Measurements from ENCODE around the gene TMEM39A. TPM values are rescaled to one million over a fixed set of nuclear protein-coding genes. Genes with fewer than 3 reads are reported as not detected.
A peak's percentile ranks its signal among the peaks of the same experiment; 100 is the strongest.

The TMEM39A gene
- 29.2 TPM for total RNA-seq (2013)
- polyA plus RNA-seq (10 to 100 TPM in 2 of 3 donors, 1 to 10 TPM in 1; 9.6 to 12.2 (median 11.6) TPM), polyA minus RNA-seq (56.0 and 64.4 TPM in 2 replicates), total RNA-seq (17.1 to 47.3 (median 31.1) reads per million in 11 experiments)

GRCh38 chr3:119463171-119464169 is at the start of gene TMEM39A:
TSS of gene TMEM39A (minus strand) at chr3:119463615. CDS start at chr3:119462074, 1,541 bp downstream.
- Histone ChIP-seq H3K4me1 (ENCODE audit: control insufficient read depth in 1 of 2, insufficient read depth in 2 of 2, low read length in 2 of 2) (peaks cover 33 to 42% of the 10 kb centered on the region in 2 donors), H3K4me2 (replicated peaks; ENCODE audit: extremely low read depth, low read length, poor library complexity, severe bottlenecking) (peak within 1 kb of the TSS; percentile 72), H3K27ac (ENCODE audit: low read depth in 1 of 2, low read length in 2 of 2) (peak within 1 kb of the TSS; percentile 82 to 96), H4K20me1 (ENCODE audit: insufficient read depth, low read length) (no peaks in the 10 kb centered on the region), H3K9ac (ENCODE audit: insufficient read depth, low read length, poor library complexity, severe bottlenecking) (peak within 1 kb of the TSS; percentile 92), H3K36me3 (replicated peaks in 1 of 2; ENCODE audit: control insufficient read depth in 1 of 2, insufficient read depth in 2 of 2, low read length in 2 of 2) (peaks cover 16 to 35% of the 10 kb centered on the region in 2 donors), H3K27me3 (ENCODE audit: control insufficient read depth in 2 of 2, insufficient read depth in 2 of 2, low read length in 2 of 2) (no peaks in the 10 kb centered on the region), H3K4me3 (replicated peaks in 1 of 3; ENCODE audit: low read depth in 2 of 3, low read length in 3 of 3) (peak within 1 kb of the TSS; percentile 84 to 88 (median 88)), H3K79me2 (ENCODE audit: insufficient read depth, low read length) (peaks cover 50% of the 10 kb centered on the region), H2AFZ (ENCODE audit: insufficient read depth, low read depth, low read length, poor library complexity, severe bottlenecking) (peak within 1 kb of the TSS; percentile 87), H3K9me3 (replicated peaks in 1 of 2; ENCODE audit: control insufficient read depth in 1 of 2, insufficient read depth in 1 of 2, low read length in 2 of 2) (no peaks in the 10 kb centered on the region)
- peaks cover 45% of the 10 kb centered on the region for H3K4me1 Mint-ChIP-seq
- no peak for TF ChIP-seq CTCF (IDR thresholded peaks at IDR 0.05)
- H3K9me3 Mint-ChIP-seq, result peaks cover 0 to 2% (median 0%) of the 10 kb centered on the region in 7 donors
- peaks cover 22 to 23% of the 10 kb centered on the region in 2 donors for H3K36me3 Mint-ChIP-seq
- peak within 1 kb of the TSS; percentile 95 to 99 (median 98) for H3K27ac Mint-ChIP-seq
- intact Hi-C loops (cut with micrococcal nuclease), result loop anchor here (5.0 to 10.0 kb wide), 5 partner anchors 34 to 631 kb away; partner anchors contain the start of genes CFAP91 (in 1 of the 2), COX17 (in 1 of the 2), GSK3B (in 1 of the 2) and TIMMDC1 (in 1 of the 2)
- DNase-seq, result peak; percentile 100
- H3K27me3 Mint-ChIP-seq (ENCODE audit: low read depth in 3 of 3), result peaks cover 0 to 1% (median 1%) of the 10 kb centered on the region in 3 donors
- under 1% methylated on average over 44 of the region's 51 CpGs for WGBS (ENCODE audit: insufficient coverage)
- H3K4me3 Mint-ChIP-seq, result peak within 1 kb of the TSS; percentile 95 to 98

GRCh38 chr3:119510690-119511089 is 47.3 kb upstream of the TMEM39A start:
- H3K9me3 ChIP-seq (replicated peaks in 1 of 2; ENCODE audit: control insufficient read depth in 1 of 2, insufficient read depth in 1 of 2, low read length in 2 of 2), result no peaks in the 10 kb centered on the region
- Mint-ChIP-seq H3K4me1 (peaks cover 7% of the 10 kb centered on the region), H3K27me3 (ENCODE audit: low read depth in 3 of 3) (no peaks in the 10 kb centered on the region), H3K9me3 (no peaks in the 10 kb centered on the region), H3K36me3 (peaks cover 74 to 93% of the 10 kb centered on the region in 2 donors), H3K4me3 (no peak overlapping the region), H3K27ac (peak overlapping the region in 1 of 7 donors; percentile 43)
- H2AFZ ChIP-seq (ENCODE audit: insufficient read depth, low read depth, low read length, poor library complexity, severe bottlenecking), result no peak overlapping the region
- no peaks in the 10 kb centered on the region for H3K79me2 ChIP-seq (ENCODE audit: insufficient read depth, low read length)
- H3K36me3 ChIP-seq (replicated peaks in 1 of 2; ENCODE audit: control insufficient read depth in 1 of 2, insufficient read depth in 2 of 2, low read length in 2 of 2), result peaks cover 57 to 94% of the 10 kb centered on the region in 2 donors
- H3K4me3 ChIP-seq (replicated peaks in 1 of 3; ENCODE audit: low read depth in 2 of 3, low read length in 3 of 3), result no peak overlapping the region
- no peaks in the 10 kb centered on the region for H4K20me1 ChIP-seq (ENCODE audit: insufficient read depth, low read length)
- H3K4me2 ChIP-seq (replicated peaks; ENCODE audit: extremely low read depth, low read length, poor library complexity, severe bottlenecking), result no peak overlapping the region
- TF ChIP-seq CTCF (IDR thresholded peaks at IDR 0.05), result no peak
- intact Hi-C loops (cut with micrococcal nuclease), result no loop called here
- no peak overlapping the region for H3K27ac ChIP-seq (ENCODE audit: low read depth in 1 of 2, low read length in 2 of 2)
- no peak for DNase-seq
- no peaks in the 10 kb centered on the region for H3K27me3 ChIP-seq (ENCODE audit: control insufficient read depth in 2 of 2, insufficient read depth in 2 of 2, low read length in 2 of 2)
- no peaks in the 10 kb centered on the region for H3K4me1 ChIP-seq (ENCODE audit: control insufficient read depth in 1 of 2, insufficient read depth in 2 of 2, low read length in 2 of 2)
- H3K9ac ChIP-seq (ENCODE audit: insufficient read depth, low read length, poor library complexity, severe bottlenecking), result no peak overlapping the region

All from CD14-positive monocyte (primary cell).